Renal pelvis (tissue), 4 donors: ENCODE results near the gene DYNC2H1. TPM values are rescaled to one million over a fixed set of nuclear protein-coding genes. Genes with fewer than 3 reads are reported as not detected.
A peak's percentile ranks its signal among the peaks of the same experiment; 100 is the strongest.

ENCODE experiments used
- DNase-seq: peaks from one replicate; pipeline ENCODE4 v3.0.0-alpha.2; 2013
- polyA plus RNA-seq, 3 donors: library from polyadenylated mRNA; unstranded; fragments of 120-200 nt; gene quantifications; one replicate each; pipeline ENCODE4 v1.2.1, GENCODE V29; 2013; ENCODE audit not compliant: insufficient read length in 3 of 3

The DYNC2H1 gene
- polyA plus RNA-seq, 3 donors = 35.3 to 44.6 (median 44.6) TPM

GRCh38 chr11:103450241-103450640 lies 341.0 kb downstream of the DYNC2H1 start:
- DNase-seq = no peak

- no peak for DNase-seq
Observed at GRCh38 chr11:103453126-103453525, 343.9 kb downstream of the DYNC2H1 start.

GRCh38 chr11:103453915-103454709 lies 344.9 kb downstream of the DYNC2H1 start:
- no peak for DNase-seq

GRCh38 chr11:103464420-103464819 lies 355.2 kb downstream of the DYNC2H1 start:
- DNase-seq = no peak

GRCh38 chr11:103465555-103466140 lies 356.4 kb downstream of the DYNC2H1 start:
- DNase-seq = no peak

GRCh38 chr11:103471546-103471945 lies 362.3 kb downstream of the DYNC2H1 start:
- DNase-seq = no peak

GRCh38 chr11:103476874-103477273 lies 367.6 kb downstream of the DYNC2H1 start:
- no peak for DNase-seq

- peak; percentile 42 for DNase-seq
Observed at GRCh38 chr11:103480421-103480820, 371.2 kb downstream of the DYNC2H1 start.

- no peak for DNase-seq
Observed at GRCh38 chr11:103483996-103484395, 374.8 kb downstream of the DYNC2H1 start.

- DNase-seq = no peak
Observed at GRCh38 chr11:103484545-103484944, 375.3 kb downstream of the DYNC2H1 start.

GRCh38 chr11:103486604-103487003 lies 377.4 kb downstream of the DYNC2H1 start:
- no peak for DNase-seq

- no peak for DNase-seq
Observed at GRCh38 chr11:103487113-103487512, 377.9 kb downstream of the DYNC2H1 start.

- DNase-seq = no peak
Observed at GRCh38 chr11:103488031-103488461, 378.8 kb downstream of the DYNC2H1 start.

GRCh38 chr11:103488579-103488978 lies 379.4 kb downstream of the DYNC2H1 start:
- no peak for DNase-seq

- no peak for DNase-seq
Observed at GRCh38 chr11:103491777-103492176, 382.6 kb downstream of the DYNC2H1 start.

- DNase-seq = no peak
Observed at GRCh38 chr11:103494491-103494890, 385.3 kb downstream of the DYNC2H1 start.

GRCh38 chr11:103497268-103497667 lies 388.0 kb downstream of the DYNC2H1 start:
- DNase-seq = no peak

- DNase-seq = no peak
Observed at GRCh38 chr11:103499710-103500340, 390.6 kb downstream of the DYNC2H1 start.

- no peak for DNase-seq
Observed at GRCh38 chr11:103515283-103515682, 406.1 kb downstream of the DYNC2H1 start.

GRCh38 chr11:103520792-103521191 lies 411.6 kb downstream of the DYNC2H1 start:
- no peak for DNase-seq

GRCh38 chr11:103525069-103525468 lies 415.8 kb downstream of the DYNC2H1 start:
- no peak for DNase-seq

GRCh38 chr11:103528046-103528445 lies 418.8 kb downstream of the DYNC2H1 start:
- DNase-seq = no peak

GRCh38 chr11:103528596-103528995 lies 419.4 kb downstream of the DYNC2H1 start:
- no peak for DNase-seq
